CD14-positive monocyte (primary cell): Measurements from ENCODE around the gene TMEM212. TPM values are rescaled to one million over a fixed set of nuclear protein-coding genes. Genes with fewer than 3 reads are reported as not detected.

Experiments
- DNase-seq, 3 donors: peaks; one replicate each; pipeline ENCODE4 v3.0.0-alpha.2; 2011 to 2022
- H2AFZ ChIP-seq: 2 replicates; pipeline ENCODE4 v1.6.0; 2012; ENCODE audit warnings: mild to moderate bottlenecking, low read depth, low read length, inconsistent platforms; ENCODE audit not compliant: insufficient read depth, poor library complexity, severe bottlenecking
- H3K27ac ChIP-seq, 2 donors: 1 replicate in 1 of 2; 2 replicates in 1 of 2; pipeline ENCODE4 v1.5.1; 2012 to 2013; ENCODE audit warnings: low read length in 2 of 2, control low read depth in 1 of 2, inconsistent platforms in 1 of 2, low read depth in 1 of 2, mild to moderate bottlenecking in 1 of 2
- H3K27me3 ChIP-seq, 2 donors: one replicate each; pipeline versions ENCODE4 v1.6.0 to v1.6.1; 2011 to 2013; ENCODE audit warnings: low read length in 2 of 2; ENCODE audit not compliant: control insufficient read depth in 2 of 2, insufficient read depth in 2 of 2
- H3K36me3 ChIP-seq, 2 donors: replicated peaks in 1 of 2; 1 replicate in 1 of 2; 2 replicates in 1 of 2; pipeline versions ENCODE4 v1.5.1 to v1.6.1; 2012 to 2013; ENCODE audit warnings: low read length in 2 of 2, control low read depth in 1 of 2, inconsistent platforms in 1 of 2, mild to moderate bottlenecking in 1 of 2; ENCODE audit not compliant: insufficient read depth in 2 of 2, control insufficient read depth in 1 of 2
- H3K4me1 ChIP-seq, 2 donors: 1 replicate in 1 of 2; 2 replicates in 1 of 2; pipeline versions ENCODE4 v1.5.1 to v1.6.1; 2012 to 2013; ENCODE audit warnings: low read length in 2 of 2, control low read depth in 1 of 2, inconsistent platforms in 1 of 2, mild to moderate bottlenecking in 1 of 2, moderate library complexity in 1 of 2; ENCODE audit not compliant: insufficient read depth in 2 of 2, control insufficient read depth in 1 of 2
- H3K4me2 ChIP-seq: replicated peaks from 2 replicates; pipeline ENCODE3; 2012; ENCODE audit warnings: low read length, moderate library complexity, mild to moderate bottlenecking; ENCODE audit not compliant: poor library complexity, severe bottlenecking; ENCODE audit errors: extremely low read depth
- H3K4me3 ChIP-seq, 3 experiments: fragments of 200-600 bp in 1 of 3; sonication (generic) in 1 of 3; replicated peaks in 1 of 3; 1 replicate in 2 of 3; 2 replicates in 1 of 3; pipeline ENCODE4 v1.5.1; 2011 to 2013; ENCODE audit warnings: low read length in 3 of 3, mild to moderate bottlenecking in 3 of 3, control low read depth in 2 of 3, low read depth in 2 of 3, inconsistent platforms in 1 of 3, moderate library complexity in 1 of 3
- H3K79me2 ChIP-seq: 2 replicates; pipeline ENCODE4 v1.6.0; 2012; ENCODE audit warnings: mild to moderate bottlenecking, control low read depth, inconsistent platforms, low read length, moderate library complexity; ENCODE audit not compliant: insufficient read depth
- H3K9ac ChIP-seq: 2 replicates; pipeline ENCODE4 v1.6.0; 2017; ENCODE audit warnings: low read length, mild to moderate bottlenecking; ENCODE audit not compliant: insufficient read depth, poor library complexity, severe bottlenecking
- H3K9me3 ChIP-seq, 2 donors: replicated peaks in 1 of 2; 1 replicate in 1 of 2; 2 replicates in 1 of 2; pipeline versions ENCODE4 v1.5.1 to v1.6.1; 2012 to 2013; ENCODE audit warnings: low read length in 2 of 2, control low read depth in 1 of 2; ENCODE audit not compliant: control insufficient read depth in 1 of 2, insufficient read depth in 1 of 2
- H4K20me1 ChIP-seq: 2 replicates; pipeline ENCODE4 v1.6.0; 2012; ENCODE audit warnings: mild to moderate bottlenecking, low read length, control low read depth, moderate library complexity; ENCODE audit not compliant: insufficient read depth
- H3K27ac Mint-ChIP-seq, 7 donors: one replicate each; pipeline ENCODE4 v1.8.0; 2020; ENCODE audit warnings: mild to moderate bottlenecking in 7 of 7, mixed read lengths in 7 of 7, moderate library complexity in 6 of 7, inconsistent platforms in 2 of 7
- H3K27me3 Mint-ChIP-seq, 3 donors: one replicate each; pipeline ENCODE4 v1.8.0; 2021 to 2022; ENCODE audit warnings: low read depth in 3 of 3, mild to moderate bottlenecking in 3 of 3, mixed read lengths in 3 of 3, moderate library complexity in 3 of 3, inconsistent platforms in 1 of 3
- H3K36me3 Mint-ChIP-seq, 2 donors: one replicate each; pipeline ENCODE4 v1.8.0; 2020; ENCODE audit warnings: mixed read lengths in 2 of 2, inconsistent platforms in 1 of 2, mild to moderate bottlenecking in 1 of 2
- H3K4me1 Mint-ChIP-seq: one replicate; pipeline ENCODE4 v1.8.0; 2020; ENCODE audit warnings: mild to moderate bottlenecking, mixed read lengths
- H3K4me3 Mint-ChIP-seq, 2 donors: one replicate each; pipeline ENCODE4 v1.8.0; 2020; ENCODE audit warnings: mild to moderate bottlenecking in 2 of 2, mixed read lengths in 2 of 2, moderate library complexity in 1 of 2
- H3K9me3 Mint-ChIP-seq, 7 donors: one replicate each; pipeline ENCODE4 v1.8.0; 2020 to 2022; ENCODE audit warnings: mixed read lengths in 7 of 7, mild to moderate bottlenecking in 6 of 7, moderate library complexity in 6 of 7, inconsistent platforms in 2 of 7
- WGBS: methylation state at CpG from one replicate; pipeline ENCODE4 v1.1.5; 2013; ENCODE audit warnings: missing lambda C conversion rate; ENCODE audit not compliant: insufficient coverage; 5-methylcytosine and 5-hydroxymethylcytosine counted together
- intact Hi-C, 2 donors: fragments of 100-400 bp; cut with micrococcal nuclease; formaldehyde crosslinking; loops; one replicate each; pipeline versions ENCODE4 v1.15.0 to v1.15.1; 2023
- polyA plus RNA-seq, 3 donors: library from polyadenylated mRNA; depleted of rRNA in 1 of 3; unstranded in 2 of 3; stranded (reverse) in 1 of 3; fragments of 300-500 nt in 2 of 3; fragments of >200 nt in 1 of 3; fragmentation: Illumina TruSeq in 2 of 3; gene quantifications; 1 replicate in 2 of 3; 2 replicates in 1 of 3; pipeline ENCODE4 v1.2.3, GENCODE V29; 2012 to 2021
- TF ChIP-seq, protein P1 (sequence below): fragments of 200-600 bp; IDR thresholded peaks from one replicate; pipeline ENCODE4 v1.8.0; 2022; ENCODE audit warnings: antibody characterized with exemption, mild to moderate bottlenecking

TMEM212 gene
- polyA plus RNA-seq, 3 donors, result not detected

GRCh38 chr3:171862993-171863521, 19.9 kb downstream of the TMEM212 start:
- H3K9me3 Mint-ChIP-seq, result peaks cover 2 to 8% (median 6%) of the 10 kb centered on the region in 7 donors
- Histone ChIP-seq H3K9me3 (no peaks in the 10 kb centered on the region), H3K27me3 (no peaks in the 10 kb centered on the region), H3K4me2 (no peak overlapping the region), H2AFZ (no peak overlapping the region), H3K4me3 (no peak overlapping the region), H3K9ac (no peak overlapping the region), H3K79me2 (no peaks in the 10 kb centered on the region), H3K27ac (no peak overlapping the region), H3K36me3 (no peaks in the 10 kb centered on the region), H4K20me1 (no peaks in the 10 kb centered on the region), H3K4me1 (peaks cover 4 to 5% of the 10 kb centered on the region in 2 donors)
- H3K36me3 Mint-ChIP-seq, result no peaks in the 10 kb centered on the region
- intact Hi-C loops, result no loop called here
- H3K27me3 Mint-ChIP-seq, result peaks cover 0 to 2% (median 0%) of the 10 kb centered on the region in 3 donors
- no peak overlapping the region for H3K27ac Mint-ChIP-seq
- TF ChIP-seq, protein P1, sequence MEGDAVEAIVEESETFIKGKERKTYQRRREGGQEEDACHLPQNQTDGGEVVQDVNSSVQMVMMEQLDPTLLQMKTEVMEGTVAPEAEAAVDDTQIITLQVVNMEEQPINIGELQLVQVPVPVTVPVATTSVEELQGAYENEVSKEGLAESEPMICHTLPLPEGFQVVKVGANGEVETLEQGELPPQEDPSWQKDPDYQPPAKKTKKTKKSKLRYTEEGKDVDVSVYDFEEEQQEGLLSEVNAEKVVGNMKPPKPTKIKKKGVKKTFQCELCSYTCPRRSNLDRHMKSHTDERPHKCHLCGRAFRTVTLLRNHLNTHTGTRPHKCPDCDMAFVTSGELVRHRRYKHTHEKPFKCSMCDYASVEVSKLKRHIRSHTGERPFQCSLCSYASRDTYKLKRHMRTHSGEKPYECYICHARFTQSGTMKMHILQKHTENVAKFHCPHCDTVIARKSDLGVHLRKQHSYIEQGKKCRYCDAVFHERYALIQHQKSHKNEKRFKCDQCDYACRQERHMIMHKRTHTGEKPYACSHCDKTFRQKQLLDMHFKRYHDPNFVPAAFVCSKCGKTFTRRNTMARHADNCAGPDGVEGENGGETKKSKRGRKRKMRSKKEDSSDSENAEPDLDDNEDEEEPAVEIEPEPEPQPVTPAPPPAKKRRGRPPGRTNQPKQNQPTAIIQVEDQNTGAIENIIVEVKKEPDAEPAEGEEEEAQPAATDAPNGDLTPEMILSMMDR, result no peak
- 91% methylated on average over 6 of the region's 11 CpGs for WGBS
- no peak for DNase-seq
- no peak overlapping the region for H3K4me3 Mint-ChIP-seq
- H3K4me1 Mint-ChIP-seq, result peaks cover 15% of the 10 kb centered on the region

- peaks cover 0 to 3% (median under 1%) of the 10 kb centered on the region in 7 donors for H3K9me3 Mint-ChIP-seq
- no peak overlapping the region for H3K4me3 Mint-ChIP-seq
- no peaks in the 10 kb centered on the region for H3K79me2 ChIP-seq
- no peak for DNase-seq
- no peak overlapping the region for H3K4me3 ChIP-seq
- no peaks in the 10 kb centered on the region for H3K36me3 ChIP-seq
- TF ChIP-seq, protein P1, result no peak
- no peak overlapping the region for H3K27ac ChIP-seq
- H3K36me3 Mint-ChIP-seq, result no peaks in the 10 kb centered on the region
- WGBS, result no CpG with 5 or more reads among the region's 3 CpGs
- no peaks in the 10 kb centered on the region for H3K27me3 ChIP-seq
- no peak overlapping the region for H2AFZ ChIP-seq
- no peak overlapping the region for H3K27ac Mint-ChIP-seq
- H3K4me2 ChIP-seq, result no peak overlapping the region
- H3K27me3 Mint-ChIP-seq, result no peaks in the 10 kb centered on the region
- H4K20me1 ChIP-seq, result no peaks in the 10 kb centered on the region
- no peak overlapping the region for H3K9ac ChIP-seq
- H3K9me3 ChIP-seq, result no peaks in the 10 kb centered on the region
- intact Hi-C loops, result no loop called here
- H3K4me1 Mint-ChIP-seq, result peaks cover 15% of the 10 kb centered on the region
- H3K4me1 ChIP-seq, result peaks cover 4 to 5% of the 10 kb centered on the region in 2 donors
These were observed 20.8 kb downstream of the TMEM212 start for GRCh38 chr3:171863920-171864319.
